Right hindlimb (tissue), 1 donor: Measurements from ENCODE around the gene SDR9C7.
"Not testable (repeated sequence)": the region's sequence is repeated elsewhere in the genome, so short reads cannot be mapped to it uniquely, and the experiment has no call there.

ENCODE experiments used
- DNase-seq: peaks from one replicate; pipeline ENCODE4 v3.0.0-alpha.2; 2018

SDR9C7 gene

DNA sequence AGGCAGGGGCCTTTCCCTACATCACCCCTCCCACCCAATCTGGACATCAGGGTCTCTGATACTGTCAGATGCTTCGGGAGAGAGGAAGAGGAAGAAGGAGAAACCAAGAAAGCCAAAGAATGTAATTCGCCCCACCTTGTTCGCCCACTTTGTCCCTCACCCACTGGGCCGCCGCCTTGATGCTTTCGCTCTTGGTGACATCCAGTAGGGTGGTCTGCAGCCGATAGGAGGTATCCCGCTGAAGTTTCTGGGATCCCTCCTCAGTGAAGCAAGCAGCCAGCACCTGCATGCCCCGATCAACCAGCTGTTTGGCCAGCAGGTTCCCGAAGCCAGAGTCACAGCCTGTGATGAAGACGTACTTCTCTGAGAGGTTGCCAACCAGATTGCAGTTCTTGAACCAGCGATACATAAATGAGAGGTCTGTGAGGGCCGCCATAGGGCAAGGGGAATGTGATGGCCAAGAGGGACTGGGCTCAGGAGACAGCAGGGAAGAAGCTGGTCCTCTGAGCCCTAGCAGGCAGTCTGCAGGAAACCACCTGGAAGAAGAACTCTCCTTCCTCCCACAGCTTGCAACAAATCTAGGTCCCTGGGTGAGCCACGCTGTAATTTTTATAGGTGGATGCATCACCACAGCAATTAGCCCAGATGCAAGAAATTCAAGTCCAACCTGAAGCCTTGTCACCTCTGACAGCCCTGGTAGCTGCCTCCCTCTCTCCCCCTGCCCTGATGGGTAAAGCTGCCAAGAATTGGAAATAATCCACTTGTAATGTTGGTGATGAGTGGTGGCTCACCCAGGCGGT lies at the start of gene SDR9C7:
SDR9C7 (minus strand) TSS at position 583 of the 800 bp plus-strand sequence; CDS start at position 436, 147 bp downstream.
- no peak for DNase-seq

DNA sequence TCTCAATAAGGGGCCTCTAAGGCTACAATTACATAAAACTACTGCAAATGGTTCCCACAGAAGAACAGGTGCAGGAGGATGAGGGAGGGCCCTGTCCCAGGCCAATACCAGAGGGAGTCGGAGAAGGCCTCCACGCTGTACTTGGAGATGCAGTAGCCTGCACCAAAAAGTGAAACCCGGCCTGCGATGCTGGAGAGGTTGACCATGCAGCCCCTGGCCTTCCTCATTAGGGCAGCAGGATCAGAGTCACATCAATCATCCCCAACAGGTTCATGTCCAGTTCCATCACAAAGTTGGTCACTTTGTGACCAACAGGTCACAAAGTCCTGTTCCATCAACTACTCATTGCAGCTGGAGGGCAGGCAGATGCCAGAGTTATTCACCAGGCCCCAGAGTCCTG lies 49.2 kb upstream of the SDR9C7 start:
- no peak for DNase-seq

DNA sequence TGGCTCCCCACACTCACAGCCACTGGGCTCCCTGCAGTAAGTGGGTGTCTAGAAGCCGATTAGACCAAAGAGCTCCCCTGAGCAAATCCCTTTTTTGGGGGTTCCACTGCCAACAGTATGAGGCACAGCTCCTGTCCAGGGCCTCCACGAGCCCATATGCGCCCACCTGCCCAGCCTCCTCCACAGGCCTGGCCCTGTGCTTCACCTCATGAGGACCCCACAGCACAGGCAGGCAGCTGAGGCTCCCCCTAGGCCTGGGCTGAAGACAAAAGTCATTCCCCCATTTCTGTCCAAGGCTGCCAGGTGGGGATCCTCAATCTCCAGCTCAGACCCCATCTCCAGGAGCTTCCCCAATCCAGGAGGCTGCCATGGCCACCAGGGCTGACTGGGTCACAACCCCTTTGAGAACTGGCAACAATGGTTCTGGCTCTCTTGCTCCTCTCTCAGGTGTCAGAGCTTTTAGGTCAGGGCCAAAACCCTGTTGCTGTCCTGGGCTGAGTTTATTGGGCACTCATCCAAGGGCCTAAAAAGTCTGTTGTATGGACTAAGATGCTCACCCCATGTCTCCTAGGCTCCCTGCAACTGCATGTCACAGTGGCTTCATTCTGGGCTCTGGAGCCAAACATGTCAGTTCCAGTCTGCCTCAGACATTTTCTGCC lies 48.5 kb upstream of the SDR9C7 start:
- DNase-seq = not testable (repeated sequence)

DNA sequence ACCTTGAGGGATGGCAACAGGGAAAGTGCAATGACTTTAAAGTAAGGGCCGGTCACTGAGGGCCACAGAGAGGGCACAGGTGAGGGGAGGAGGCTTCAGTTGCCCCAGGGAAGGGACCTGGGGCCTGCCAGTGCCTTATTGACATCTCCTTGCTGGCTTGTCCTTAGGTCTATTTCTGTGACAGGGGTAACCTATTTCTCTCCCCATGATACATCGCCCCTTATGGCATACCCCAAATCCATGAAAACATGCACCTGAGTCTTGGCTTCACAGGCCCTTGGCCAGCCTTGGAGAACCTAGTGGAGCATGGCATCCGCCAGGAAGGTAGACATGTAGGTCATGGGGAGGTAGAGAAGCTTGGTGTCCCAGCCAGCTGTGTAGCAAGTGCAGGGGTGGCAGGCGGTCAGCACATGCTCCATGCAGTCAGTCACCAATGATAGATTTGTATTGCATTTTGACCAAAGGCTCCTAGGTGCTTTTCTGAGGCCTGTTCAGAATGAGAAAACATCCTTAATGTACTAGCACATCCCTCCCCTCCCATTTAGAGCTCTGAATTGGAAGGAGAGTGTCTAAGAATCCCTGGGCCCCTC lies 46.8 kb upstream of the SDR9C7 start:
- DNase-seq = no peak

DNA sequence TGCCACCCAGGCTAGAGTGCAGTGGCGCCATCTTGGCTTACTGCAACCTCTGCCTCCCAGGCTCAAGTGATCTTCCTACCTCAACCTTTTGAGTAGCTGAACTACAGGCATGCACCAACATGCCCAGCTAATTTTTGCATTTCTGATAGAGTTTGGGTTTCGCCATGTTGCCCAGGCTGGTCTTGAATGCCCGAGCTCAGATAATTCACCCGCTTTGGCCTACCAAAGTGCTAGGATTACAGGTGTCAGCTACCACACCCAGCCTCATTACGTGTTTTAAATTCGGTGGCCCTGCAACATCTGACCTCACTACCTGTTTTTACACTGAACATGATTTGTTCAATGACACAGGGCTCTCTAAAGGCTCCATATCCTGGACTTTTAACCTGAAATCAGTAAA lies 46.1 kb upstream of the SDR9C7 start:
- no peak for DNase-seq

DNA sequence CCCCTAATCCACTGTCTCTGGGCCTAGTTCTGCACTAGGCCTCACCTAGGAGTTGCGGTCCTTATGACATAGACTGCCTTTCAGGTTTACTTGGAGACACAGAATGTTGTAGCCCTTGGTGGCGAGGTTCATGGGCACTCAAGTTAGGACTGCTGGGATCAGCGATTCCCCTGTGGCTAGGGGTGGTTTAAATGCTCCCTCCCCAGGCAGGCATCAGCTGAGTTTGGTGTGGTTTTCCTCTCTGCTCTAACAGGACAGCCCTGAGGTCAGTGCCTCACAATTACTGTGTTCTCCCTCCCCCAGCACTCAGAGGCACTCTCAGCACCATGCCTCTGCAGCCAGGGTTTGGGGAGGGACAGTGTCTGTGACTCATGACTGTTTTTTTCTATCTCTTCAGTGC lies 45.4 kb upstream of the SDR9C7 start:
- no peak for DNase-seq

DNA sequence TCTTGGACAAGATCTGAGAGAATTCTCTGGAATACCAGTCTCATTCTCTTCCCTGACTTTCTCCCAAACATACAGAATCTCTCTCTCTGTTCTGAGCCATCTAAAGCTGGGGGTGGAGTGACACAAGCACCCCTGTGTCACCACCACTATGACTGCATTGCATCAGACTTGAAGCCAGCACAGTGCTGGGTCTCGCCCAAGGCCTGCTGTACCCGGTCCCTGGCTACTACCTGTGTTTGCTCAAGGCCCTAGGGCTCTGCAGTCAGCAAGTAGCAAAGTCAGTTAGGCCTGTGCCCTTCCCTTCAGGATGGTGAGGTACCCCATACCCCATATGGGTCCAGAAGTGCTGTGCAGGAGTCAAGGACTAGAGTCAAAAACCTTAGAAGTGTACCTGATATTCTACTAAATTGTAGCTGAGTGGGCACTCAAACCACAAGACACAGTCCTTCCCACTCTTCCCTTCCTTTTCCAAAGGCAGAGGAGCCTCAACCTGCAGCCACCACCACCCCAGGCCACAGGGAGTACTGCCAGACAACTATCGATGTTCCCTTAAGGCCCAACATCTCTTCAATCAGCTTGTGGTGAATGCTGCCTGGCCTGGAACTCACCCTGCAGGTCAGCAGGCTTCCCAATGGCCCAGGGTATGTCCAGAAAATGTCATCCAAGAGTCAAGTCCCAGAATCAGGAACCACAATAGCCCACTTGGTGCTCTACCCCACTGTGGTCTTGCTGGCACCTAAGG lies 44.4 kb upstream of the SDR9C7 start:
- no peak for DNase-seq

DNA sequence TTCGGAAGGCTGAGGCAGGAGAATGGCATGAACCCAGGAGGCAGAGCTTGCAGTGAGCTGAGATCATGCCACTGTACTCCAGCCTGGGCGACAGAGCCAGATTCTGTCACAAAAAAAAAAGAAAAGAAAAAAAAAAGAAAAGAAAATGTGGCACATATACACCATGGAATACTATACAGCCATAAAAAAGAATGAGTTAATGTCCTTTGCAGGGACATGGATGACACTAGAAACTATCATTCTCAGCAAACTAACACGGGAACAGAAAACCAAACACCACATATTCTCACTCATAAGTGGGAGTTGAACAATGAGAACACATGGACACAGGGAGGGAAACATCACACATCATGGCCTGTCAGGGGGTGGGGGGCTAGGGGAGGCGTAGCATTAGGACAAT lies 43.2 kb upstream of the SDR9C7 start:
- not testable (repeated sequence) for DNase-seq

DNA sequence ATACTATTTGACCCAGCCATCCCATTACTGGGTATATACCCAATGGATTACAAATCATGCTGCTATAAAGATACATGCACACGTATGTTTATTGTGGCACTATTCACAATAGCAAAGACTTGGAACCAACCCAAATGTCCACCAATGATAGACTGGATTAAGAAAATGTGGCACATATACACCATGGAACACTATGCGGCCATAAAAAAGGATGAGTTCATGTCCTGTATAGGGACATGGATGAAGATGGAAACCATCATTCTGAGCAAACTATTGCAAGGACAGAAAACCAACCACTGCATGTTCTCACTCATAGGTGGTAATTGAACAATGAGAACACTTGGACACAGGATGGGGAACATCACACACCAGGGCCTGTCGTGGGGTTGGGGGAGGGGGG lies 40.0 kb upstream of the SDR9C7 start:
- DNase-seq = not testable (repeated sequence)

DNA sequence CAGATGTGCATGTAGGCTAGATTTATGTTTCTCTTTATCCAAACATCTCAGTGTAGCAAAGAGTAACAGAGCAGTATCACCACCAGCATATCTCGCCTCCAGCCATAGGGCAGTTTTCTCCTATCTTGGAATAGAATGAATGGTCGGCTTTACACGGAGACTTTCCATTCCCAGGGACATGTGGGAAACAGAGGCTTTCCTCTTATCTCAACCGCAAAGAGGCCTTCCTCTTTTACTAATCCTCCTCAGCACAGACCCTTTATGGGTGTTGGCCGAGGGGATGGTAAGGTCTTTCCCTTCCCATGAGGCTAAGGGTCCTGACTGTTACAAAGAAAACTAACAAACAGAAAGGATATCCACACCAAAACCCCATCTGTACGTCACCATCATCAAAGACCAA lies 34.7 kb upstream of the SDR9C7 start:
- not testable (repeated sequence) for DNase-seq

DNA sequence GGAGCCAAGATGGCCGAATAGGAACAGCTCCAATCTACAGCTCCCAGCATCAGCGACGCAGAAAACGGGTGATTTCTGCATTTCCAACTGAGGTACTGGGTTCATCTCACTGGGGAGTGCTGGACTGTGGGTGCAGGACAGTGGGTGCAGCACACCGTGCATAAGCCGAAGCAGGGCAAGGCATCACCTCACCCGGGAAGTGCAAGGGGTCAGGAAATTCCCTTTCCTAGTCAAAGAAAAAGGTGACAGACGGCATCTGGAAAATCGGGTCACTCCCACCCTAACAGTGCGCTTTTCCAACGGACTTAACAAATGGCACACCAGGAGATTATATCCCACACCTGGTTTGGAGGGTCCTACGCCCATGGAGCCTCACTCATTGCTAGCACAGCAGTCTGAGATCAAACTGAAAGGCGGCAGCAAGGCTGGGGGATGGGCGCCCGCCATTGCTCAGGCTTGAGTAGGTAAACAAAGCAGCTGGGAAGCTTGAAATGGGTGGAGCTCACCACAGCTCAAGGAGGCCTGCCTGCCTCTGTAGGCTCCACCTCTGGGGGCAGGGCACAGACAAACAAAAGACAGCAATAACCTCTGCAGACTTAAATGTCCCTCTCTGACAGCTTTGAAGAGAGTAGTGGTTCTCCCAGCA lies 31.9 kb upstream of the SDR9C7 start:
- not testable (repeated sequence) for DNase-seq

DNA sequence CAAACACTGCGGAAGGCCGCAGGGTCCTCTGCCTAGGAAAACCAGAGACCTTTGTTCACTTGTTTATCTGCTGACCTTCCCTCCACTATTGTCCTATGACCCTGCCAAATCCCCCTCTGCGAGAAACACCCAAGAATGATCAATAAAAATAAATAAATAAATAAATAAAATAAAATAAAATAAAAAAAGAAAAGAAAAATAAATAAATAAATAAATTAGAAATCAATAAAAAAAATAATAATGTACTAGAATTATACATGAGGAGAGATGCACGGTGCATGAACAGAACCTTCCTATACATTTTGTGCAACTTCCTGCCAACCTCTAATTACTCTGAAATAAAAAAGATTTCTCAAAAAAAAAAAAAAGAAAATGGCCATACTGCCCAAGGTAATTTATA lies 30.9 kb upstream of the SDR9C7 start:
- not testable (repeated sequence) for DNase-seq

DNA sequence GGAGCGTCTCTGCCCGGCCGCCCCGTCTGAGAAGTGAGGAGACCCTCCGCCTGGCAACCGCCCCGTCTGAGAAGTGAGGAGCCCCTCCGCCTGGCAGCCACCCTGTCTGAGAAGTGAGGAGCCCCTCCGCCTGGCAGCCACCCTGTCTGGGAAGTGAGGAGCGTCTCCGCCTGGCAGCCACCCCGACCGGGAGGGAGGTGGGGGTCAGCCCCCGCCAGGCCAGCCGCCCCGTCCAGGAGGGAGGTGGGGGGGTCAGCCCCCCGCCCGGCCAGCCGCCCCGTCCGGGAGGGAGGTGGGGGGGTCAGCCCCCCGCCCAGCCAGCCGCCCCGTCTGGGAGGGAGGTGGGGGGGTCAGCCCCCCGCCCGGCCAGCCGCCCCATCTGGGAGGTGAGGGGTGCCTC lies 29.3 kb upstream of the SDR9C7 start:
- DNase-seq = not testable (repeated sequence)

DNA sequence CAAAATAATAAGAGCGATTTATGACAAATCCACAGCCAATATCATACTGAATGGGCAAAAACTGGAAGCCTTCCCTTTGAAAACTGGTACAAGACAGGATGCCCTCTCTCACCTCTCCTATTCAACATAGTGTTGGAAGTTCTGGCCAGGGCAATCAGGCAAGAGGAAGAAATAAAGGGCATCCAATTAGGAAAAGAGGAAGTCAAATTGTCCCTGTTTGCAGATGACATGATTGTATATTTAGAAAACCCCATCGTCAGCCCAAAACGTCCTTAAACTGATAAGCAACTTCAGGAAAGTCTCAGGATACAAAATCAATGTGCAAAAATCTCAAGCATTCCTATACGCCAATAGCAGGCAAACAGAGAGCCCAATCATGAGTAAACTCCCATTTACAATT lies 28.0 kb upstream of the SDR9C7 start:
- DNase-seq = not testable (repeated sequence)

DNA sequence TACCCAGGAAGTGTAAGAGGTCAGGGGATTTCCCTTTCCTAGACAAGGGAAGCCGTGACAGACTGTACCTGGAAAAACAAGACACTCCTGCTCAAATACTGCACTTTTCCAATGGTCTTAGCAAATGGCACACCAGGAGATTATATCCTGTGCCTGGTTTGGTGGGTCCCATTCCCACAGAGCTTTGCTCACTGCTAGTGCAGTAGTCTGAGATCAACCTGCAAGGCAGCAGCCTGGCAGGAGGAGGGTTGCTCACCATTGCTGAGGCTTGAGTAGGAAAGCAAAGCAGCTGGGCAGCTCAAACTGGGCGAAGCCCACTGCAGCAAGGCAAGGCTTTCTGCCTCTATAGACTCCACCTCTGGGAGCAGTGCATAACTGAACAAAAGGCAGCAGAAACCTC lies 24.2 kb upstream of the SDR9C7 start:
- DNase-seq = no peak

DNA sequence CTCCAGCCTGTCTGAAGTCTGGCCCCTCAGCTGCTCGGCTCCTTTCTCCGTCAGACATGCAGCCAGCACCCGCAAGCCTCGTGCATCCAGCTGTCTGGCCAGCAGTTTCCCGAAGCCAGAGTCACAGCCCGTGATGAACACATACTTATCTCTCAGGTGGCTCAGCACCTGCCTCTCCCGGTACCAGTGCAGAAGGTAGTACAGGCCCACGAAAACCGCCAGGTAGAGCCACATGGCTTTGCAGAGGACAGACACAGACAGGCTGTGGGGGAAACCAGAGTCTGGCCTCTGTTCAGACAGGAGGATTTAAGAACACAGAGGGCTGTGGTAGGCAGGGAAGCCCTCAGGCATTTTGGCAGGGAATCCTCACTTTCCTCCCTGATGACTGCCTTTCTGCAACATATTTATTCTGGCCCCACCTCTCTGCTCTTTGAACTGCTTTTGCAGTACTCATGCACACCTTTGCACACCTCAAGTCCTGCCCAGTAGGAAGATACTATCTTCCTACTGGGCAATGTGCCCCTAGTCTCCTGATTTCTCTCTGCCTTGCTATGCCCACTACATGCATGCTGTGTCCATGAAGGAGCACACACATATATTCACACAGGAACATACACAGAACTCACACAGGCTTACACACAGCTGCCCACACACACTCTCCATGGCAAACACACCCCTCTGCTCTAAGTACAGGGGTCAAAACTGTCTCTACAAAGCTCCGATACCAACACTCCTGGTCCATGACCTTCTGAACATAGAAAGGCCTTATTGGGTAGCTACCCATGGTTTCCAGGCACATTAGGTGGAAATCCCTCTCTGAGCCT lies 23.2 kb upstream of the SDR9C7 start, which contains the start of gene RDH16:
RDH16 (minus strand) TSS at position 380 of the 824 bp plus-strand sequence; CDS start at position 234, 146 bp downstream.
- no peak for DNase-seq

DNA sequence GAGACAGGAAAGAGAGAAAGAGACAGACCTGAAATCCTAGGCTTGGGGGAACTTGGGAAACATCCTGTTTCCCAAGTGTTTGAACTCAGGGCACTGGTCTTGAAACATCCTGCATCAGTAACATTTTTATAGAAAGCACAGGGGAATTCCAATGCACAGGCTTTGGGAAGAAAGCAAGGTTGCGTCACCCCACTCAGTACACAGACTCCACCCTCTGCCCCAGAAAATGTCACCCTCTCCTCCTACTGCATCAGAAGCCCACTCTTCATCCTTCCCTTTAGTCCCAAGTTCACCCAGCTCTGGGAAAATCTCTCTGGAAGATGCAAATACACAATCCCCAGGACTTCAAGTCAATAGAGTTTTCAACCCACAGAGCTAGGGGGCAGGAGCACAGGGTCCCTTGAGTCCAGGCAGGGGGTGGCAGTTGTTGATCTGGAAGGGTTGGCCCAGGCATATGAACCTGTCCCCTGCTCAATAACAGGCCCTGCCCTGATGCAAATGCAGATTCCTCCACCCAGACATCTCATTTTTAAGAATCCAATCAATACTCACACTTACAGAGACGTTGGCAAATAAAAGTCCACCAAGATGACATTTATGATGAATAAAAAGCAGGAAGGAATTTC lies 21.5 kb upstream of the SDR9C7 start:
- no peak for DNase-seq

DNA sequence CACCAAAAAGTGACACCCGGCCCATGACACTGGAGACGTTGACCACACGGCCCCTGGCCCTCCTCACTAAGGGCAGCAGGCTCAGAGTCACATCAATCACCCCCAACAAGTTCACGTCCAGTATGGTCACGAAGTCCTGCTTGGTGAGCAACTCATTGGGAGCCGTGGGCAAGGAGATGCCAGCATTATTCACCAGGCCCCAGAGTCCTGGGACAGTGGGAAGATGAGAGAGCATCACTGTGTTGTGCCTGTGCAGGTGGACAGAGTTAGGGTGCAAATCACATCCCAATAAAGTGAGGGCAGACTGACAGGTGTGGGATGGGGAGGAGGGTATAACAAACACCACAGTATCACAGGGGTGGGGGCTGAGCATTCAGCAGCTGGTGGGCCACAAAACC lies 20.7 kb upstream of the SDR9C7 start:
- no peak for DNase-seq

DNA sequence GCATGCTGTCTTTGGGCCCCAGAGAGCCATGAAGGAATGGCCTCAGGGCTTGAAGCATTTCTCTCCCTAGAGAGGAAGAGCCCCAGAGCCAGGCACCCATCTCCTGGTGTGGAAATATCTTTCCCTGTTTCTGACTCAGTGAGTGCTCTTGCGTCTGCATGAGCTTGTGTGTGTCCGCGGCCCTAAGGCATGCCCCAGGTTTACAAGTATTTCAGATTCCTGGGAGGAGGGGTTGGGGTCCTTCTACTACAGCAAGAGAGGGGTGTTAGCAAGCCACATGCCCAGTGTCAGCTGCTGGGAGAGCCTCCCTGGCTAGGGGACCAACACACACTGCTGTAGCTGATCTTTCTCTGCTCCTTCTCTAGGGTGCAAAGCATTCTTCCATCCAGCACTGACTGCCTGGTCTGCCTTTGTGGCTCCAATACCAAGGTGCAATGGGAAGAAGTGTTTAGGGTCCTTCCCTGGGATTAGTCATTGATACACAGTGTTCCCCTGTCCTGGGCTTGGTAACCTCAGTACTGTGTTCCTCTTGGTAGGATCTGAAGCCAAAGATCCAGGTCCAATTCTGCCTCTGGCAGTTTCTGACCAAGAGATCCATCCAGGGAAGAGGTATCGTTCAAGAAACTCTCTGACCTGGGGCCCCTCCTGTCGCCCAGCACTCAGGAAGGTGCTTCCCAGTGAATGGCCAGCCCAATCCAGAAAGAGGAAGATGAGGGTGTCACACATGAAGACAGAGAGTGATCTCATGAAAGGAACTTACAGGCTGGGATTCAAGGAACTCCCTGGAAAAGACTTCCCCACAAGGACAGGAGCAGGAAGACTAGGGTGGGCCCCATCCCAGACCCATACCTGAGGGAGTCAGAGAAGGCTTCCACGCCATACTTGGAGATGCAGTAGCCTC lies 20.1 kb upstream of the SDR9C7 start:
- DNase-seq = no peak

DNA sequence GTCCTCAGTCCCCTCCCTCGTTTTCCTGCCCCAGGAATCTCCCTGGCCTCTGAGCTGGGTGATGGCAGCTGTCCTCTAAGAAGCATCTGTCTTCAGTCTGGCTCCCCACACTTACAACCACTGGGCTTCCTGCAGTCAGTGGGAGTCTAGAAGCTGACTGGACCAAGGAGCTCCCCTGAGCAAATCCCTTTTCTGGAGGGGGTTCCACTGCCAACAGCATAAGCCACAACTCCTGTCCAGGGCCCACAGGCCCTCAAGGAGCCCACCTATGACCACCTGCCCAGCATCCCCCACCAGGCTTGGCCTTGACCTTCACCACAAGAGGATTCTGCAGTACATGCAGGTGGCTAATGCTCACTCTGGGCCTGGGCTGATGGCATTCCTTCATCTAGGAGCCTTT lies 19.1 kb upstream of the SDR9C7 start:
- no peak for DNase-seq
